GM12878 (cell line): ENCODE data around the gene SYNCRIP. TPM values are rescaled to one million over a fixed set of nuclear protein-coding genes. Genes with fewer than 3 reads are reported as not detected.
"Not testable (repeated sequence)": the region's sequence is repeated elsewhere in the genome, so short reads cannot be mapped to it uniquely, and the experiment has no call there.

Experiments used
- ATAC-seq: fragments of 200-7000 bp; cut with Tn5 transposase; 3 replicates; pipeline ENCODE4 v1.9.1; 2020; ENCODE audit warnings: mild to moderate bottlenecking, moderate library complexity
- BruUV-seq: library from RNA; stranded (reverse); fragments of 400-500 nt; replicated peaks from 2 replicates; lab custom pipeline; 2021; lab: Mats Ljungman, UMichigan
- CTCF ChIA-PET: fragments of 300-600 bp; sonication (Branson Sonifier 250); formaldehyde crosslinking; extraction: SDS; loops from one replicate; lab custom pipeline; 2021; ENCODE audit warnings: inconsistent platforms; lab: Yijun Ruan, JAX
- POLR2A ChIA-PET: fragments of 350-600 bp; formaldehyde crosslinking; extraction: SDS; loops from one replicate; lab custom pipeline; 2021; ENCODE audit warnings: inconsistent platforms; lab: Charles Lee
- RAD21 ChIA-PET: fragments of 300-600 bp; sonication (Branson Sonifier 250); formaldehyde crosslinking; loops from one replicate; lab custom pipeline; 2023; ENCODE audit warnings: antibody characterized with exemption; ENCODE audit not compliant: unreplicated experiment; lab: Charles Lee
- SMC1A ChIA-PET: fragments of 300-600 bp; sonication (Branson Sonifier 250); formaldehyde crosslinking; loops from one replicate; lab custom pipeline; 2023; ENCODE audit not compliant: unreplicated experiment, uncharacterized antibody; lab: Charles Lee
- DNase-seq: peaks from one replicate; pipeline ENCODE4 v3.0.0-alpha.2; 2011; ENCODE audit warnings: low read depth, low spot score
- FAIRE-seq: peaks from 3 replicates; lab custom pipeline; 2011; peaks lifted over from hg19 to GRCh38; lab: Jason Lieb, UNC
- H2AFZ ChIP-seq: 2 replicates; pipeline ENCODE4 v1.6.0; 2011; ENCODE audit warnings: low read depth, low read length, control low read depth; ENCODE audit not compliant: control insufficient read depth
- H3K27ac ChIP-seq: 2 replicates; pipeline ENCODE4 v1.5.1; 2011; ENCODE audit warnings: control low read depth; ENCODE audit not compliant: control insufficient read depth, insufficient read depth
- H3K27me3 ChIP-seq, 2 experiments: replicated peaks in 1 of 2; 2 replicates each; pipeline versions ENCODE4 v1.6.0 to v1.6.1; 2011; ENCODE audit warnings: low read length in 1 of 2; ENCODE audit not compliant: control insufficient read depth in 2 of 2, insufficient read depth in 2 of 2
- H3K36me3 ChIP-seq, 2 experiments: 2 replicates each; pipeline ENCODE4 v1.5.1; 2011; ENCODE audit warnings: low read length in 1 of 2; ENCODE audit not compliant: control insufficient read depth in 2 of 2, insufficient read depth in 2 of 2
- H3K4me1 ChIP-seq: 2 replicates; pipeline ENCODE4 v1.6.1; 2011; ENCODE audit warnings: mild to moderate bottlenecking, low read length, moderate library complexity, mixed read lengths; ENCODE audit not compliant: control insufficient read depth, insufficient read depth
- H3K4me2 ChIP-seq: 2 replicates; pipeline ENCODE4 v1.6.0; 2011; ENCODE audit warnings: control low read depth; ENCODE audit not compliant: control insufficient read depth, insufficient read depth
- H3K4me3 ChIP-seq: fragments of 200-600 bp; sonication (generic); 2 replicates; pipeline ENCODE4 v1.5.1; 2016
- H3K79me2 ChIP-seq: 2 replicates; pipeline ENCODE4 v1.6.0; 2011; ENCODE audit warnings: low read length; ENCODE audit not compliant: control insufficient read depth, insufficient read depth
- H3K9ac ChIP-seq: 2 replicates; pipeline ENCODE4 v1.8.0; 2011; ENCODE audit warnings: low read length, control low read depth, mixed read lengths; ENCODE audit not compliant: control insufficient read depth, insufficient read depth
- H3K9me3 ChIP-seq: replicated peaks from 3 replicates; pipeline ENCODE4 v1.5.1; 2011; ENCODE audit warnings: mild to moderate bottlenecking, low read length; ENCODE audit not compliant: control insufficient read depth, insufficient read depth
- H4K20me1 ChIP-seq: 2 replicates; pipeline ENCODE4 v1.6.0; 2011; ENCODE audit not compliant: control insufficient read depth, insufficient read depth
- POLR2AphosphoS5 ChIP-seq: IDR thresholded peaks from 2 replicates; pipeline ENCODE4 v1.6.1; 2011; ENCODE audit warnings: mild to moderate bottlenecking, low read length, inconsistent platforms
- SKIL ChIP-seq: fragments of 450-650 bp; IDR thresholded peaks from 2 replicates; pipeline ENCODE4 v1.6.1; 2017; ENCODE audit warnings: mild to moderate bottlenecking, low read depth, inconsistent platforms; ENCODE audit not compliant: poor library complexity, severe bottlenecking
- SMAD1 ChIP-seq: fragments of 450-650 bp; IDR thresholded peaks from 2 replicates; pipeline ENCODE4 v1.6.1; 2018; ENCODE audit warnings: mild to moderate bottlenecking, low read depth; ENCODE audit not compliant: partially characterized antibody
- SPI1 ChIP-seq: IDR thresholded peaks from 2 replicates; pipeline ENCODE4 v1.6.1; 2011; ENCODE audit warnings: low read depth, mild to moderate bottlenecking, low read length, moderate library complexity, borderline replicate concordance; ENCODE audit not compliant: insufficient read depth
- YY1 ChIP-seq: IDR thresholded peaks from 2 replicates; pipeline ENCODE4 v1.6.1; 2011; ENCODE audit warnings: low read depth, mild to moderate bottlenecking, low read length
- ZBED1 ChIP-seq: IDR thresholded peaks from 2 replicates; pipeline ENCODE4 v1.6.1; 2016; ENCODE audit warnings: borderline replicate concordance
- ZBTB4 ChIP-seq: fragments of 450-650 bp; formaldehyde crosslinking; IDR thresholded peaks from 2 replicates; pipeline ENCODE4 v1.4.0; 2022; ENCODE audit warnings: mild to moderate bottlenecking, moderate library complexity
- WGBS: methylation state at CpG from one replicate; pipeline ENCODE4 v1.1.6; 2016; ENCODE audit warnings: low lambda C conversion rate; ENCODE audit not compliant: insufficient replicate concordance, insufficient coverage; ENCODE audit errors: missing lambda C conversion rate; 5-methylcytosine and 5-hydroxymethylcytosine counted together
- in situ Hi-C: fragments of 300-500 bp; cut with MboI; formaldehyde crosslinking; loops from 9 replicates; pipeline ENCODE4 v1.14.3; 2018; ENCODE audit warnings: mixed read lengths
- intact Hi-C: fragments of 100-400 bp; cut with micrococcal nuclease; formaldehyde crosslinking; loops from one replicate; pipeline ENCODE4 v1.14.2; 2022; ENCODE audit not compliant: unreplicated experiment
- polyA plus RNA-seq, 11 experiments: library from polyadenylated mRNA; depleted of rRNA in 4 of 11; unstranded in 6 of 11; stranded (reverse) in 5 of 11; fragments of >200 nt; fragmentation: Nextera tagmentation in 4 of 11; fragmentation: Illumina TruSeq in 1 of 11; extraction: Ambion mirVana in 4 of 11; extraction: Trizol in 1 of 11; gene quantifications; 1 replicate in 1 of 11; 2 replicates in 10 of 11; pipeline versions ENCODE4 v1.2.1 to v1.2.3, GENCODE V29; 2011 to 2016; ENCODE audit warnings: inconsistent platforms in 2 of 11, missing spikeins in 2 of 11, low read depth in 1 of 11
- total RNA-seq, 4 experiments: library from RNA; depleted of rRNA in 3 of 4; stranded (reverse); fragments of >200 nt in 3 of 4; fragmentation: Illumina TruSeq in 1 of 4; extraction: Trizol in 1 of 4; gene quantifications; 2 replicates each; pipeline versions ENCODE4 v1.2.1 to v1.2.3, GENCODE V29; 2013 to 2021

SYNCRIP gene
- total and polyA plus RNA-seq, 10 of the 15 experiments (the other 5 are each of a cell fraction or from before 2014, with no cell fraction given): 28.4 to 255 (median 131) TPM

GRCh38 chr6:85631117-85631516 is 11.6 kb downstream of the SYNCRIP start:
- CTCF ChIA-PET: interaction anchor here (0.7 to 2.1 kb wide), 4 partner anchors 9 to 47 kb away, joined by 3 to 15 read pairs (median 4); partner anchors contain the start of gene SYNCRIP
- intact Hi-C loops, H3K4me2 ChIP-seq, H3K9me3 ChIP-seq, H3K4me3 ChIP-seq, FAIRE-seq, BruUV-seq, H3K4me1 ChIP-seq, H2AFZ ChIP-seq, H3K27me3 ChIP-seq, H3K9ac ChIP-seq, ATAC-seq, H3K27ac ChIP-seq, DNase-seq, H4K20me1 ChIP-seq: not testable (repeated sequence)
- POLR2A ChIA-PET: interaction anchor here (0.9 to 1.9 kb wide), 5 partner anchors 9 to 36 kb away, joined by 3 to 6 read pairs (median 5); partner anchors contain the start of gene SYNCRIP
- H3K36me3 ChIP-seq: peaks cover 16 to 58% of the 10 kb centered on the region in 2 experiments
- RAD21 ChIA-PET: interaction anchor here (0.6 to 1.0 kb wide), 2 partner anchors 9 to 170 kb away, joined by 3 read pairs; no protein-coding TSS in a partner anchor
- peak; percentile 59; the same call in 1 of the 2 replicates for TF ChIP-seq POLR2AphosphoS5
- SMC1A ChIA-PET: interaction anchor here (0.7 to 1.9 kb wide), 6 partner anchors 8 to 47 kb away, joined by 3 to 7 read pairs (median 6); no protein-coding TSS in a partner anchor
- WGBS: 67% methylated on average over 5 of the region's 5 CpGs
- H3K79me2 ChIP-seq: peaks cover 79% of the 10 kb centered on the region
- in situ Hi-C loops: loop anchor here (25.0 kb wide), 1 partner anchor 1531 kb away; the partner anchor contains the start of gene ZNF292

- Histone ChIP-seq H3K27me3 (no peaks in the 10 kb centered on the region), H3K4me1 (no peaks in the 10 kb centered on the region), H3K9me3 (no peaks in the 10 kb centered on the region), H2AFZ (no peak overlapping the region), H3K4me3 (no peak overlapping the region), H3K27ac (no peak overlapping the region), H3K4me2 (no peak overlapping the region), H3K79me2 (peaks cover 64% of the 10 kb centered on the region), H3K9ac (no peak overlapping the region), H3K36me3 (peaks cover 8 to 43% of the 10 kb centered on the region in 2 experiments), H4K20me1 (no peaks in the 10 kb centered on the region)
- intact Hi-C loops (loop anchor here (10.0 kb wide), 1 partner anchor 46 kb away; no protein-coding TSS in a partner anchor), in situ Hi-C loops (loop anchor here (10.0 to 25.0 kb wide), 2 partner anchors 46 to 1534 kb away; partner anchors contain the start of gene ZNF292)
- 70% methylated on average over 1 of the region's 1 CpG for WGBS
- no TSS peak for BruUV-seq
- RAD21 ChIA-PET: interaction anchor here (1.1 to 1.4 kb wide), 2 partner anchors 11 to 16 kb away, joined by 3 read pairs; no protein-coding TSS in a partner anchor
- ATAC-seq (no peak), FAIRE-seq (no peak), DNase-seq (no peak)
- CTCF ChIA-PET: interaction anchor here (1.3 kb wide), 1 partner anchor 11 kb away, joined by 4 read pairs; no protein-coding TSS in a partner anchor
- POLR2A ChIA-PET: interaction anchor here (0.5 to 2.7 kb wide), 2 partner anchors 11 to 36 kb away, joined by 4 to 9 read pairs; no protein-coding TSS in a partner anchor
- TF ChIP-seq ZBED1 (no peak), SKIL (no peak), YY1 (no peak), ZBTB4 (CRISPR knock-in tag) (no peak), SMAD1 (no peak), SPI1 (no peak)
- SMC1A ChIA-PET: interaction anchor here (1.0 to 1.1 kb wide), 2 partner anchors 11 to 12 kb away, joined by 3 to 5 read pairs; no protein-coding TSS in a partner anchor
These were observed 14.3 kb downstream of the SYNCRIP start for GRCh38 chr6:85628353-85628752.
